HepG2 (cell line): ENCODE measurements around the gene FAIM2. TPM values are rescaled to one million over a fixed set of nuclear protein-coding genes. Genes with fewer than 3 reads are reported as not detected.

Experiments used
- FOXO1 ChIP-seq: sonication (generic); formaldehyde crosslinking; IDR thresholded peaks from 2 replicates; pipeline ENCODE4 v1.4.0; 2020; ENCODE audit warnings: missing genetic modification reagents
- HNRNPLL ChIP-seq: fragments of 200-400 bp; formaldehyde crosslinking; IDR thresholded peaks from 2 replicates; pipeline ENCODE4 v1.6.1; 2017; ENCODE audit warnings: mild to moderate bottlenecking, low read depth, low read length; ENCODE audit not compliant: poor library complexity, severe bottlenecking
- KLF13 ChIP-seq: sonication (generic); formaldehyde crosslinking; IDR thresholded peaks from 2 replicates; pipeline ENCODE4 v1.4.0; 2020; ENCODE audit warnings: mild to moderate bottlenecking, missing genetic modification reagents
- MBNL3 ChIP-seq: fragments of 250-450 bp; sonication (Bioruptor Pico); conservative IDR thresholded peaks from 2 replicates; pipeline ENCODE4 v1.8.0; 2022; ENCODE audit warnings: mild to moderate bottlenecking, inconsistent platforms
- TEAD3 ChIP-seq: optimal IDR thresholded peaks from 2 replicates; pipeline ENCODE3; 2016; ENCODE audit warnings: borderline replicate concordance
- ZBTB26 ChIP-seq: IDR thresholded peaks from 2 replicates; pipeline ENCODE4 v1.6.1; 2016; ENCODE audit warnings: missing compliant biosample characterization, missing genetic modification reagents, borderline replicate concordance
- ZNF280D ChIP-seq: sonication (generic); formaldehyde crosslinking; IDR thresholded peaks from 2 replicates; pipeline ENCODE4 v1.5.1; 2020; ENCODE audit warnings: mild to moderate bottlenecking, missing genetic modification reagents
- ZNF326 ChIP-seq: sonication (generic); formaldehyde crosslinking; IDR thresholded peaks from 2 replicates; pipeline ENCODE4 v1.4.0; 2020; ENCODE audit warnings: missing genetic modification reagents, borderline replicate concordance
- ZNF550 ChIP-seq: sonication (generic); formaldehyde crosslinking; IDR thresholded peaks from 2 replicates; pipeline ENCODE4 v1.4.0; 2020; ENCODE audit warnings: mild to moderate bottlenecking, missing genetic modification reagents, borderline replicate concordance
- ZNF772 ChIP-seq: sonication (generic); formaldehyde crosslinking; IDR thresholded peaks from 2 replicates; pipeline ENCODE4 v1.5.0; 2020; ENCODE audit warnings: mild to moderate bottlenecking, missing genetic modification reagents
- polyA plus RNA-seq, 8 experiments: library from polyadenylated mRNA; depleted of rRNA in 3 of 8; stranded (reverse) in 7 of 8; unstranded in 1 of 8; fragments of >200 nt; fragmentation: Illumina TruSeq in 4 of 8; extraction: Trizol in 4 of 8; gene quantifications; 2 replicates each; pipeline versions ENCODE4 v1.2.1 to v1.2.3, GENCODE V29; 2011 to 2016; ENCODE audit warnings: low read depth in 4 of 8, missing spikeins in 1 of 8, mixed read lengths in 1 of 8; ENCODE audit not compliant: insufficient read depth in 1 of 8
- total RNA-seq, 5 experiments: library from RNA; depleted of rRNA; stranded (reverse); fragments of >200 nt; fragmentation: Illumina TruSeq; extraction: Trizol; gene quantifications; 2 replicates each; pipeline ENCODE4 v1.2.3, GENCODE V29; 2016; ENCODE audit warnings: low read depth in 1 of 5
- TF ChIP-seq, protein P1 (sequence below): sonication (generic); formaldehyde crosslinking; IDR thresholded peaks from 2 replicates; pipeline ENCODE4 v1.4.0; 2020; ENCODE audit warnings: missing genetic modification reagents, borderline replicate concordance
- TF ChIP-seq, protein P2 (sequence below): sonication (generic); formaldehyde crosslinking; IDR thresholded peaks from 2 replicates; pipeline ENCODE4 v1.5.0; 2020; ENCODE audit warnings: missing genetic modification reagents
- TF ChIP-seq, protein P3 (sequence below): sonication (generic); formaldehyde crosslinking; IDR thresholded peaks from 2 replicates; pipeline ENCODE4 v1.5.0; 2020; ENCODE audit warnings: mild to moderate bottlenecking, missing genetic modification reagents, borderline replicate concordance

Gene FAIM2
- total and polyA plus RNA-seq, 2 of the 13 experiments (the other 11 are each of a cell fraction or from before 2014, with no cell fraction given), result not detected

DNA sequence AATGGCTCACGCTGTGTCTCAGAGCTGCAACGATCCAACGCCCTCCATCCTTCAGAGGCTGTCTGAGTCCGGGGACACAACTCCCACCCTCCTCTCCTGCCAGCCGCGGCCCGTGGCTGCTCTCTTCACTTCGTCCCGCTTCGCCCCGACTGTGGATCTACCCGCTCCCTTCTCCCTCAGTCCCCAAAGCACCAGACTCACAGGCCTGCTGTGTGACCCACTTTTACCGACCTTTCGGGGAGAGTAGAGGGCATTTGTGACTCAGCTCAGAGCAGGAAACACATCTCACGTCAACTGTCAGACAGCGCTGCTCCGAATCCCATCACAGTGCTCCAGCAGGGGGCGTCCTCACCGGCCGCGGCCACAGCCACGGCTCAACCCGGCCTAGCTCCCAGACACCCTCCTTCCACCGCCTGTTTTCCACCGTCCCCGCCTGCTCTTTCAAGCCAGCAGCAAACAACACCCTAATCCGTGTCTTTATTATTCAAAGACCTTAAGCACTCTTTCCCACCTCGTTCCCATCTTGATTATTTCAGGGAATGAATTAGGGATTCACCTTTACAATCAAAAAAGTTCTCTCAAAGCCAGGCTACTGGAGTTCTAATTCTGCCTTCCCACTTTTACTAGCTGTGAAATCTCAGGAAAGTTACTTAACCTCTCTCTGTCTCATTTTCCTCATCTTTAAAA lies 41.8 kb upstream of the FAIM2 start (continued):
- TF ChIP-seq HNRNPLL, result peak; percentile 47
- TF ChIP-seq TEAD3, result peak; percentile 25
- TF ChIP-seq FOXO1 (CRISPR knock-in tag), result peak; percentile 51; the same call in 1 of the 2 replicates
- 0 out of 2 replicates have a peak, but pooled peaks have one; percentile 41 for TF ChIP-seq ZNF280D (CRISPR knock-in tag)
- TF ChIP-seq ZBTB26 (CRISPR knock-in tag), result 0 out of 2 replicates have a peak, but pooled peaks have one; percentile 51
- no peak for TF ChIP-seq ZNF550
- TF ChIP-seq, protein P1, sequence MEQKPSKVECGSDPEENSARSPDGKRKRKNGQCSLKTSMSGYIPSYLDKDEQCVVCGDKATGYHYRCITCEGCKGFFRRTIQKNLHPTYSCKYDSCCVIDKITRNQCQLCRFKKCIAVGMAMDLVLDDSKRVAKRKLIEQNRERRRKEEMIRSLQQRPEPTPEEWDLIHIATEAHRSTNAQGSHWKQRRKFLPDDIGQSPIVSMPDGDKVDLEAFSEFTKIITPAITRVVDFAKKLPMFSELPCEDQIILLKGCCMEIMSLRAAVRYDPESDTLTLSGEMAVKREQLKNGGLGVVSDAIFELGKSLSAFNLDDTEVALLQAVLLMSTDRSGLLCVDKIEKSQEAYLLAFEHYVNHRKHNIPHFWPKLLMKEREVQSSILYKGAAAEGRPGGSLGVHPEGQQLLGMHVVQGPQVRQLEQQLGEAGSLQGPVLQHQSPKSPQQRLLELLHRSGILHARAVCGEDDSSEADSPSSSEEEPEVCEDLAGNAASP, result no peak
- TF ChIP-seq MBNL3 (CRISPR knock-in tag), result no peak
- TF ChIP-seq, protein P2, sequence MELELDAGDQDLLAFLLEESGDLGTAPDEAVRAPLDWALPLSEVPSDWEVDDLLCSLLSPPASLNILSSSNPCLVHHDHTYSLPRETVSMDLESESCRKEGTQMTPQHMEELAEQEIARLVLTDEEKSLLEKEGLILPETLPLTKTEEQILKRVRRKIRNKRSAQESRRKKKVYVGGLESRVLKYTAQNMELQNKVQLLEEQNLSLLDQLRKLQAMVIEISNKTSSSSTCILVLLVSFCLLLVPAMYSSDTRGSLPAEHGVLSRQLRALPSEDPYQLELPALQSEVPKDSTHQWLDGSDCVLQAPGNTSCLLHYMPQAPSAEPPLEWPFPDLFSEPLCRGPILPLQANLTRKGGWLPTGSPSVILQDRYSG (CRISPR knock-in tag), result no peak
- TF ChIP-seq, protein P3, sequence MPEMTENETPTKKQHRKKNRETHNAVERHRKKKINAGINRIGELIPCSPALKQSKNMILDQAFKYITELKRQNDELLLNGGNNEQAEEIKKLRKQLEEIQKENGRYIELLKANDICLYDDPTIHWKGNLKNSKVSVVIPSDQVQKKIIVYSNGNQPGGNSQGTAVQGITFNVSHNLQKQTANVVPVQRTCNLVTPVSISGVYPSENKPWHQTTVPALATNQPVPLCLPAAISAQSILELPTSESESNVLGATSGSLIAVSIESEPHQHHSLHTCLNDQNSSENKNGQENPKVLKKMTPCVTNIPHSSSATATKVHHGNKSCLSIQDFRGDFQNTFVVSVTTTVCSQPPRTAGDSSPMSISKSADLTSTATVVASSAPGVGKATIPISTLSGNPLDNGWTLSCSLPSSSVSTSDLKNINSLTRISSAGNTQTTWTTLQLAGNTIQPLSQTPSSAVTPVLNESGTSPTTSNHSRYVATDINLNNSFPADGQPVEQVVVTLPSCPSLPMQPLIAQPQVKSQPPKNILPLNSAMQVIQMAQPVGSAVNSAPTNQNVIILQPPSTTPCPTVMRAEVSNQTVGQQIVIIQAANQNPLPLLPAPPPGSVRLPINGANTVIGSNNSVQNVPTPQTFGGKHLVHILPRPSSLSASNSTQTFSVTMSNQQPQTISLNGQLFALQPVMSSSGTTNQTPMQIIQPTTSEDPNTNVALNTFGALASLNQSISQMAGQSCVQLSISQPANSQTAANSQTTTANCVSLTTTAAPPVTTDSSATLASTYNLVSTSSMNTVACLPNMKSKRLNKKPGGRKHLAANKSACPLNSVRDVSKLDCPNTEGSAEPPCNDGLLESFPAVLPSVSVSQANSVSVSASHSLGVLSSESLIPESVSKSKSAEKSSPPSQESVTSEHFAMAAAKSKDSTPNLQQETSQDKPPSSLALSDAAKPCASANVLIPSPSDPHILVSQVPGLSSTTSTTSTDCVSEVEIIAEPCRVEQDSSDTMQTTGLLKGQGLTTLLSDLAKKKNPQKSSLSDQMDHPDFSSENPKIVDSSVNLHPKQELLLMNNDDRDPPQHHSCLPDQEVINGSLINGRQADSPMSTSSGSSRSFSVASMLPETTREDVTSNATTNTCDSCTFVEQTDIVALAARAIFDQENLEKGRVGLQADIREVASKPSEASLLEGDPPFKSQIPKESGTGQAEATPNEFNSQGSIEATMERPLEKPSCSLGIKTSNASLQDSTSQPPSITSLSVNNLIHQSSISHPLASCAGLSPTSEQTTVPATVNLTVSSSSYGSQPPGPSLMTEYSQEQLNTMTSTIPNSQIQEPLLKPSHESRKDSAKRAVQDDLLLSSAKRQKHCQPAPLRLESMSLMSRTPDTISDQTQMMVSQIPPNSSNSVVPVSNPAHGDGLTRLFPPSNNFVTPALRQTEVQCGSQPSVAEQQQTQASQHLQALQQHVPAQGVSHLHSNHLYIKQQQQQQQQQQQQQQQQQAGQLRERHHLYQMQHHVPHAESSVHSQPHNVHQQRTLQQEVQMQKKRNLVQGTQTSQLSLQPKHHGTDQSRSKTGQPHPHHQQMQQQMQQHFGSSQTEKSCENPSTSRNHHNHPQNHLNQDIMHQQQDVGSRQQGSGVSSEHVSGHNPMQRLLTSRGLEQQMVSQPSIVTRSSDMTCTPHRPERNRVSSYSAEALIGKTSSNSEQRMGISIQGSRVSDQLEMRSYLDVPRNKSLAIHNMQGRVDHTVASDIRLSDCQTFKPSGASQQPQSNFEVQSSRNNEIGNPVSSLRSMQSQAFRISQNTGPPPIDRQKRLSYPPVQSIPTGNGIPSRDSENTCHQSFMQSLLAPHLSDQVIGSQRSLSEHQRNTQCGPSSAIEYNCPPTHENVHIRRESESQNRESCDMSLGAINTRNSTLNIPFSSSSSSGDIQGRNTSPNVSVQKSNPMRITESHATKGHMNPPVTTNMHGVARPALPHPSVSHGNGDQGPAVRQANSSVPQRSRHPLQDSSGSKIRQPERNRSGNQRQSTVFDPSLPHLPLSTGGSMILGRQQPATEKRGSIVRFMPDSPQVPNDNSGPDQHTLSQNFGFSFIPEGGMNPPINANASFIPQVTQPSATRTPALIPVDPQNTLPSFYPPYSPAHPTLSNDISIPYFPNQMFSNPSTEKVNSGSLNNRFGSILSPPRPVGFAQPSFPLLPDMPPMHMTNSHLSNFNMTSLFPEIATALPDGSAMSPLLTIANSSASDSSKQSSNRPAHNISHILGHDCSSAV (CRISPR knock-in tag), result no peak
- TF ChIP-seq ZNF326 (CRISPR knock-in tag), result no peak
- TF ChIP-seq KLF13 (CRISPR knock-in tag), result no peak
- TF ChIP-seq ZNF772 (CRISPR knock-in tag), result peak; percentile 56; the same call in 1 of the 2 replicates
